ENCODE results near the gene CFAP92.
"Not testable (repeated sequence)": the region's sequence is repeated elsewhere in the genome, so short reads cannot be mapped to it uniquely, and the experiment has no call there.

Gene CFAP92

GRCh38 chr3:128933213-128933921, 60.5 kb downstream of the CFAP92 start:
- TF ChIP-seq CTCF (IDR thresholded peaks at IDR 0.05; ENCODE audit: insufficient read depth, low read depth, low read length, missing control alignments), result no peak

GRCh38 chr3:128932516-128933212, 61.2 kb downstream of the CFAP92 start:
- TF ChIP-seq CTCF (IDR thresholded peaks at IDR 0.05; ENCODE audit: insufficient read depth, low read depth, low read length, missing control alignments), result no peak
- no peak for DNase-seq (ENCODE audit: low read depth)
- no peak overlapping the region for H3K4me3 ChIP-seq (ENCODE audit: low read depth, low read length)

More at GRCh38 chr3:128933213-128933921, 60.5 kb downstream of the CFAP92 start:
- no peak overlapping the region for H3K4me3 ChIP-seq (ENCODE audit: low read depth, low read length)
- no peak for DNase-seq (ENCODE audit: low read depth)

- no peak overlapping the region for H3K4me3 ChIP-seq (ENCODE audit: low read depth, low read length)
- DNase-seq (ENCODE audit: low read depth), result no peak
- no peak for TF ChIP-seq CTCF (IDR thresholded peaks at IDR 0.05; ENCODE audit: insufficient read depth, low read depth, low read length, missing control alignments)
Observed at GRCh38 chr3:128931046-128931445, 62.8 kb downstream of the CFAP92 start.

- no peak overlapping the region for H3K4me3 ChIP-seq (ENCODE audit: low read depth, low read length)
- no peak for TF ChIP-seq CTCF (IDR thresholded peaks at IDR 0.05; ENCODE audit: insufficient read depth, low read depth, low read length, missing control alignments)
- DNase-seq (ENCODE audit: low read depth), result no peak
Observed at GRCh38 chr3:128929364-128929763, 64.5 kb downstream of the CFAP92 start.

GRCh38 chr3:128923986-128924385, 69.9 kb downstream of the CFAP92 start:
- not testable (repeated sequence) for DNase-seq (ENCODE audit: low read depth); H3K4me3 ChIP-seq (ENCODE audit: low read depth, low read length)

- no peak for DNase-seq (ENCODE audit: low read depth)
- no peak for TF ChIP-seq CTCF (IDR thresholded peaks at IDR 0.05; ENCODE audit: insufficient read depth, low read depth, low read length, missing control alignments)
Observed at GRCh38 chr3:128923576-128923975, 70.3 kb downstream of the CFAP92 start.

GRCh38 chr3:128922804-128923459, 70.9 kb downstream of the CFAP92 start:
- no peak for DNase-seq (ENCODE audit: low read depth)

More at GRCh38 chr3:128923576-128923975, 70.3 kb downstream of the CFAP92 start:
- no peak overlapping the region for H3K4me3 ChIP-seq (ENCODE audit: low read depth, low read length)

More at GRCh38 chr3:128922804-128923459, 70.9 kb downstream of the CFAP92 start:
- TF ChIP-seq CTCF (IDR thresholded peaks at IDR 0.05; ENCODE audit: insufficient read depth, low read depth, low read length, missing control alignments), result no peak
- H3K4me3 ChIP-seq (ENCODE audit: low read depth, low read length), result no peak overlapping the region
